Mammary epithelial cell (primary cell): Measurements from ENCODE around the gene GNA12.

Experiments
- EZH2 ChIP-seq: IDR thresholded peaks from 2 replicates; pipeline ENCODE4 v1.6.1; 2012; ENCODE audit warnings: low read length, inconsistent platforms, borderline replicate concordance
- TF ChIP-seq, protein P1 (sequence below), 2 donors: IDR thresholded peaks in 1 of 2; conservative IDR thresholded peaks in 1 of 2; 2 replicates each; pipeline ENCODE4 v1.5.1; 2011 to 2012; ENCODE audit warnings: inconsistent platforms in 2 of 2, low read length in 2 of 2, mild to moderate bottlenecking in 2 of 2, control low read depth in 1 of 2, low read depth in 1 of 2; ENCODE audit not compliant: insufficient read depth in 1 of 2; ENCODE audit errors: extremely low read depth in 1 of 2

GRCh38 chr7:2796358-2797352, 47.5 kb downstream of the GNA12 start:
- TF ChIP-seq, protein P1, sequence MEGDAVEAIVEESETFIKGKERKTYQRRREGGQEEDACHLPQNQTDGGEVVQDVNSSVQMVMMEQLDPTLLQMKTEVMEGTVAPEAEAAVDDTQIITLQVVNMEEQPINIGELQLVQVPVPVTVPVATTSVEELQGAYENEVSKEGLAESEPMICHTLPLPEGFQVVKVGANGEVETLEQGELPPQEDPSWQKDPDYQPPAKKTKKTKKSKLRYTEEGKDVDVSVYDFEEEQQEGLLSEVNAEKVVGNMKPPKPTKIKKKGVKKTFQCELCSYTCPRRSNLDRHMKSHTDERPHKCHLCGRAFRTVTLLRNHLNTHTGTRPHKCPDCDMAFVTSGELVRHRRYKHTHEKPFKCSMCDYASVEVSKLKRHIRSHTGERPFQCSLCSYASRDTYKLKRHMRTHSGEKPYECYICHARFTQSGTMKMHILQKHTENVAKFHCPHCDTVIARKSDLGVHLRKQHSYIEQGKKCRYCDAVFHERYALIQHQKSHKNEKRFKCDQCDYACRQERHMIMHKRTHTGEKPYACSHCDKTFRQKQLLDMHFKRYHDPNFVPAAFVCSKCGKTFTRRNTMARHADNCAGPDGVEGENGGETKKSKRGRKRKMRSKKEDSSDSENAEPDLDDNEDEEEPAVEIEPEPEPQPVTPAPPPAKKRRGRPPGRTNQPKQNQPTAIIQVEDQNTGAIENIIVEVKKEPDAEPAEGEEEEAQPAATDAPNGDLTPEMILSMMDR (conservative IDR thresholded peaks at IDR 0.05 in 1 of 2, IDR thresholded peaks at IDR 0.05 in 1 of 2; ENCODE audit: extremely low read depth in 1 of 2, insufficient read depth in 1 of 2, low read depth in 1 of 2, low read length in 2 of 2): no peak
- no peak for TF ChIP-seq EZH2
